ENCODE measurements around the gene S100A8.
"Not testable (repeated sequence)": the region's sequence is repeated elsewhere in the genome, so short reads cannot be mapped to it uniquely, and the experiment has no call there.

The S100A8 gene

DNA sequence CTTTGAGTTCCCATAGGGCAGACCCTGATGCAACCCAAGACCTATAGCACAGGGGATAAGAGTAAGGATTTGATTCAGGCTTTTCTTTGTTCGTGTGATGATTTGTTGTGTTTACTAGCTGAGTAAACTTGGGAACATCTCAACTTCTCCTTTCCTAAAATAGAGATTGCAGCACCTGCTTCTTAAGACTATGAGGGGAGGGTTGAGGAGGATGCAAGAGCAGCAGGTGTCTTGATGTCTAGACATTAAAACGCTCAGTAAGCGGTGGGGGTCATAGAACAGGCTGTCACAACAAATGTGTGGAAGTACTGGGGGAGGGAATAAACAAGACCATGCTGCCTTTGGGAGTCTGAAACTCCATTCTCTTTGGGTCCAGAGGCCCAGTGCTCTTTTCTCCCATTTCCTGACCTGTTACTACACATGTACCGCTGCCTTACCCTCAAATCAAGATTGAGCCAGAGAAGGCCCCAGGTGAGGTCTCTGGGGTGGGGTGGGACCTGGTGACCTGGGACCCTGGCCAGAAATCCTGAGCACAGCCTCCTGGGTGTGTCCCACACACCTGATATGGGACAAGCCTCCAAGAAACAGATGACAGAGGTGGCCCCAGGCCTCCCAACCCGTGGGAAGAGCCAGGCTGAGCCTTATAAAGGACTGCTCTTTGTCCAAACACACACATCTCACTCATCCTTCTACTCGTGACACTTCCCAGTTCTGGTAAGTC lies 25.1 kb upstream of the S100A8 start, which contains the start of gene S100A7A:
Gene S100A7A, plus strand, starts transcription at position 671 of the 721 bp plus-strand sequence. CDS start 1,563 bp downstream, outside the sequence.
- no peak for DNase-seq (ENCODE audit: low spot score)

- DNase-seq (ENCODE audit: low spot score) = not testable (repeated sequence)
These were observed 23.1 kb upstream of the S100A8 start for GRCh38 chr1:153413961-153414360.

- DNase-seq (ENCODE audit: low spot score) = not testable (repeated sequence)
These were observed 16.4 kb upstream of the S100A8 start for GRCh38 chr1:153407274-153407673.

DNA sequence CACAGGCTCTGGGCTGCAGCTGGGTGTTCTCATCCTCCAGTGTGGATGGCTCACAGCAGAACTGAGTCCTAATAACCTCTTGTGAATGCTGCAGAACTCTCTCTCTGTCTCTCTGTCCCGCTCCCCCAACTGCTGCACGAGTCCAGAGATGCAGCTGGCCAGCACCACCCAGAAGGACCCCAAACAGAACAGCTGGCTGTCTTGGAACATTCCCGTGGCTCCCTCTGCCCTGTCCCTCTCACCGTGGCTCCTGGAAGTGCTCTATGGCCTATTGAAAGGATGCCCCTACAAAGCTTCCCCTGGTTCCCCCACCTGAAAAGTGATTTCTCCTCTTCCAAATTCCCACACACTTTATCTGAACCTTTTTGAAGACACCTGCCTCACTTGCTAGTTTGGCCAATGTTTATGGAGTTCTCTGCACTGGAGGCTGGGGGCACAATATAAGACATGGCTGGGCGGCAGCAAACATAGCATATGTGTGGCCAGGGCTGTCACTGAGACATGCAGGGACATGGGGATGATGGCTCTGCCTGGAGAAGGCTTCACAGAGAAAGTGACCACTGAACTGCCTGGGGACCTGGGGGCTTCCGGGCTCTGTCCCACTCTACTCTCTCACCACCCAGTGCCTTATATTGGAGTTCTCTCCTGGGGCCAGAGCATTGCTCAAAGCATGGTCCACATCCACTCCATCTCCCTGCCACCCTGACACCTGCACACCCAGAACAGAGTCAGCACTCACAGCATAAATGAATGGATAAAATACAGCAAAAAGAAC lies 15.1 kb upstream of the S100A8 start:
- DNase-seq (ENCODE audit: low spot score) = not testable (repeated sequence)

DNA sequence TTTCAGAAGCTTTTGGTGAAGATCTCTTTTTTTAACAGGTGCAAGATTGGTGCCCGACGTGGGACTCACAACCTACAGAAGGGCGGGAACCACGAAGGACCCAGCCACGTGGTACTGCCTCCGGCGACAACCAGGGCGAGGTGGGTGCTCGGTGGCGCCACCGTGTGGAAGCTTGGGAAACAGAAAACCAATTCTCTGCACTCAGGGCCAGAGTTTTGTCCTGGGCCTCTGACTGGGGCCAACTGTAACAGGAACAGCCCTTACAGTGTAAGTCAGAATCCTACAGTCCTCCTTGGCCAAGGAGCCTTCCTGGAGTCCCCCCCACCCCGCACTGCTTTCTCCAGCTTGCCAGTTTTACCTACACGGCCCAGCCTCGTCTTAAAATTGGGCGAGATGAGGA lies 13.9 kb upstream of the S100A8 start:
- no peak for DNase-seq (ENCODE audit: low spot score)

- DNase-seq (ENCODE audit: low spot score) = no peak
These were observed 13.3 kb upstream of the S100A8 start for GRCh38 chr1:153404086-153404635.

DNA sequence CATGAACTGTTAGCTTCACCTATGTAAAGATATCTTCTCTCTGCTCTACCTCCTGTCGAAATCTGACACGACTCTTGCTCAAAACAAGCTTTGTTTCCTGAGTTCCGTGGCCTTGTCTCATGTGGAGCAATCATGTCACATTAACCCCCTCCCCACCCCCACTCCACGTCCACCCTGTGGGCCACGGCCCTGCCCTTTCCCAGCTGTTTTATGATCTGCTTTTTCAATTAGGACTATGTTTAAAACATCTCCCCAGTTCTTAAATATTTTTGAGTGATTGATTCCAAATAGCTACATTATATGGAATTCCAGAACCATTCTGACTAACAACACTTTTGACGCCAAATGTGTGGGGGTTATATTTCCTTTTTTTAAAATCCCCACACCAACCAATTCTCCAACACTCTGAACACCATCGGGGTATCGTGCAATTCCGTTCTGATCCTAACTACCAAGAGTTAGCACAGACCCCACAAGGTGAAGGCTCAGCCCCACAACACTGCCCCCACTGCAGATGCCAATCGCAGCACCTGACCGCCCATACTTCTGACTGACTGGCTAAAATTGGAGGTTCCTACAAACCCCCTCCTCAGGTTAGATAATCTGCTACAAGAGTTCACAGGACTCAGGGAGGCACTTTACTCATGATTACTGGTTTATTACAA lies 12.7 kb upstream of the S100A8 start:
- no peak for DNase-seq (ENCODE audit: low spot score)

GRCh38 chr1:153402226-153402625 lies 11.4 kb upstream of the S100A8 start:
- DNase-seq (ENCODE audit: low spot score) = no peak

DNA sequence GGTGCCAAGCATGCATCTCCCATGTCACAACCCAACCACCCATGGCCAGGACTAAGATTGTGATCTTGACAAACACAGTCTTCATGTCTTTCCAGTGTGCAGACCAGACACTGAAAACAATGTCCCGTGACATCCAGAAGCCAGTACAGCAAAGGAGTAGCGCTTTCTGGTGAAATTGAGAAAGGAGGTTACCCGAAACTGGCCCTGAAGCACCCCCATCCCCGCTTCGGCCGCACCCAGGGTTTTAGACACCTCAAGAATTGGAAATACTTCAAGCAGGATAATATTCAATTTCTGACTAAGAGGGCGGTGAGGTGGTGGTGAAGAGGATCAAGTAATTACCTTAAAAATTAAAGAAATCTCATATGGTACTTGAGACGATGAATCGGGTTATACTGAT lies 10.6 kb upstream of the S100A8 start:
- DNase-seq (ENCODE audit: low spot score) = no peak

DNA sequence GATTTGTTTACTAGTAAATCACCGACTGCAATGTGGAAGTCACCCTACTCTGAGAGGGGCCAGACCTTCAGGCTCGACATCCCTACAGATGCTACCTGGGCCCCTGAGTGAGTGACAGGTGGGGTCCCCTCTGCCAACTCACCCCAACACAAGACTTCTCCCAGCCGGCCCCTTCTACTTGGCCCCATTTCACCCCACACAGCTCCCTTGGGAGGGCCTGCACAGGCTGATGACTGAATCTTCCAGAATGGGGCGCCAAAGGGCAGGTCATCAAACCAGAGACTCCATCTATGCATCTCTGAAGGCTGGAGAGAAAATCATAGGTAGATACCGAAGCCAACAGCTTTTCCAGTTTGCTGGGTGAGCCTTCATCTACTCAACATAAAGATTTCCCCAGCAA lies 9.4 kb upstream of the S100A8 start:
- DNase-seq (ENCODE audit: low spot score) = no peak

DNA sequence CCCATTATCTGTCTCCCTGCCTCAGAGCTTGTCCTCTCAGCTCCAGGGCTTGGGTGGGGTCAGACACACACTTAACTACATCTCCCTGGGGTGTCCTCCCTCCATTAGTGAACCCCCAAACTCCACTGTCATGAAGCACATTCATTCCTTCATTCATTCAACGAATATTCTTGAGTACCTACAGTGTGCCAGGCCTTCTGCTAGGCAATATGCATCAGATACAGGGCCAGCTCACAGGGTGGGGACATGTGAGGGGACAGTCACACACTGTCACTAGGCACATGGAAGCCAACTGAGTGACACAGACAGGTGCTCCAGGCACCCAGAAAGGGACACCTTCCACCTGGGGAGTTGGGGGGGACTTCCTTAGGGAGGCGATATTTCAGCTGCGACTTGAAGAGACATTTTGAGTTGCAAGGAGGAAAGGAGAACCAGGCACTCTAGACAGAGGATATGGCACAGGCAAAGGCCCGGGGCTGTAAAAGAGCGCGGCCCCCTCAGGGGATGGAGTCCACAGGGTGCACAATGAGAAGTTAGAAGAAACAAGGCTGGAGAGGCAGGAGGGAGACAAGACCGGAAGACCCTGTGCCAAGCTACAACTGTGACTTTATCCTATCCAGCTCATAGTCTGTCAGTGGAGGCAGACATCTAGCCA lies 8.7 kb upstream of the S100A8 start:
- DNase-seq (ENCODE audit: low spot score) = no peak

DNA sequence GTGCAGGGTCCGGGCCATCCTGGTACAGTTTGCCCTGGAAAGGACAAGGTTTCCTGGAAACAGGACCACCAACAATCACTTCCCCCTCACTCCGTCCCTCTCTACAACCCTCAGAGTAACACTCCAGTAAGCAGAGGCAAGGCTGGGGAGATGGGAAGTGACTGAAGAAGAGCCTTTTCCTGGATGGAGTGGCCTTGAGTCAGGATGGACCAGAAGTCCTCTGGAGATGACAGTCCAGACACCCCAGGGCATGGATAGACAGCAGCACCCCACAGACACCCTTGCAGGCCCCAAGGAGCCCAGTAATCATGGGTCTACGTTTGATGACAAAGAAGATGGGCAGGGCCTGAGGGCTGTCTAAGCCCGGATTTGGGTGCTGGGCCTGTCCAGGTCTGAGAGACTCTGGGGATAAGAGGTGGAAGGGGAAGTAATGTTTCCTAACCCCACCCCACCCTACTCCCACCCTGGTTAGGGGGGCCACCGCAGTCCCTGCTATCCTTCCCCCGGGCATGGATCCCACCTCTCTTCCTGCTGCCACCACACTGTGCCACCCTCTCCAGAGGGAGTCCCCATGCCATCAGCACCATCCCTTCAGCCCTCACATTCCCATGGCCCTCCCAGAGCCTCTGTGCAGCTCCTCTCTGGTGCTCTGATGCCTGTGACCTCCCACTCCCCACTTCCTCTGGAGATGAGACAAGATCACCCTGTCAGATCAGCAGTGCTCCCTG lies 7.2 kb upstream of the S100A8 start:
- no peak for DNase-seq (ENCODE audit: low spot score)

DNA sequence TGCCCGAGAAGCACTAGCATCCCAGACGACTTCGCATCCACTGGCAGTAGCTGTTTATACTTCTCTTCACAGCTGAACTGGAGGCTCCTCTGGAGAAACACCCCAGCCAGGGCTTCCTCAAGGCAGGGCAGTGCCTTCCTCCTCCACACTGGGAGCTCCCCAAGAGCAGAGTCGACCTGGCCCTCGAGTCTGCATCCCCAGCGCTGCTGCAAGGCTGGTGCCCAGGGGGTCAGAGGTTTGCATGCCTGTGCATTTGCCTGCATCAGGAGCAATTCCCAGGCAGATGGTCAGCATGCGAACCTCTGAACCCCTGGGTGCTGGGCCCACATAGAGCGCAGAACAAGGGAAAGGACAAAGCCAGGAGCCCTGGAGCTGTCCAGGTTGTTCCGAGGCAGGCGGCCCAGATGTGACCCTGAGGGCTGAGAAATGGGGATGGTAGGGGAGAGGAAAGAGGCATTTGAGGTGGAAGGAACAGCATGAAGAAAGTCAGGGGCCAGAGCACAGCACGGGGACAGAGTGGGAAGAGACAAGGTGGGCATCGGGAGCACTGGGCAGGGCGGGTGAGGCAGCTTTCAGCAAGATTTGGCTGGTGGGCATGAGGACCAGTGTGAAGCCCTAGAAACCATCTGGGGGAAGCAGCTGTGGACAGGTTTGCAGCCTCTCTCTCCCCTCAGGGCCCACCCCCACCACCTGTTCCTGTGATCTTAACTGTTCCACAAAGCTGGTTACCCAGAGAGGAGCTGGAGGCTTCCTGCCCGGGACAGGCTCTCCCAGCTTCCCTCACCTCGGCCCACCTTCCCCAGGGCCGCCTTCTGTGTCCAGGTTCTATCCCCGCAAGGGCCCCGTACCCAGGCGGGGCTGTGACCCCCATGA lies 6.4 kb upstream of the S100A8 start:
- no peak for DNase-seq (ENCODE audit: low spot score)

GRCh38 chr1:153396461-153396860 lies 5.6 kb upstream of the S100A8 start:
- DNase-seq (ENCODE audit: low spot score) = no peak

GRCh38 chr1:153395776-153396175 lies 4.9 kb upstream of the S100A8 start:
- DNase-seq (ENCODE audit: low spot score) = no peak

DNA sequence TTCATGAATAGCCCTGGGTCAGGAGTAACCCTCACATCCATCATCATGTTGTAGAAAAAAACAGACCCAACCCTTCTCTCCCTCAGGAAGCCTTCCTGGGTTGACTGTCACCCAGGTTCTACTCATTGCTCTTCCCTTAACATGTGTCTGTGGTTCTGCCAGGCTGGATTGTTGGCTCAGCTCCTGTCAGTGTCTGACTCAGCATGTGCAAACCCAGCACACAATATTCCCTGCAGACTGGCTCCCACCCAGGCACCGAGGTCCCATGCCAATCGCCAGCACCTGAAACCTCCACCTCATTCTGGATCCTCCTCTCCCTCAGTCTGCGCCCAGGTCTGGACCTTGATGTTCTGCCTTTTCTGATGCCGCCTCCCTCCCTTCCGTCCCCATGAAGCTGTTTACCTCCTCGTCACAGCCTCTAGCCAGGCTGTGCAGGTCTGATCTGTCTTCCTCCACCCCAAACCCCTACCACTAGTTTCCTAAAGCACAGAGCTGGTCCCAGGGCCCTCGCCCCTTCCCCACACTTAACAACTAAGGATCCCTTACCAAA lies 4.3 kb upstream of the S100A8 start:
- DNase-seq (ENCODE audit: low spot score) = no peak

DNA sequence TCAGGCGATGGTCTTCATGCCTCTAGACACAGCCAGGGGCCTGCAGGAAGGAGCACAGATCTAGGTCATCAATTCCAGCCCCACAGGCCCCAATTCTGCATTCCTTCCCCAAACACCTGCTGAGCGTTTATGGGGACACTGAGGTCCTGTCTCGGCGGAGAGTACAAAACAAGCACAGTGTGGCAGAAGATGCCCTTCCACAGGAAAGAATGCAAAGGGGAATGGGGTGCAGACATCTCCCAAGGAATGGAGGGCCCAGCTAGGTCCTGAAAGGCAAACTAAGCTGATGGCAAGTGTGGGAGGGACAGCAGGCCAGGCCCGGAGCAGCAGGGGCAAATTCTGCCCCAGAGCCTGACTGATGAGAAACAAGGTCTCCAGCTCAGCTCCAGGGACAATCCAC lies 3.5 kb upstream of the S100A8 start:
- no peak for DNase-seq (ENCODE audit: low spot score)

- DNase-seq (ENCODE audit: low spot score) = no peak
These were observed 3.1 kb upstream of the S100A8 start for GRCh38 chr1:153393926-153394325.

GRCh38 chr1:153392822-153393221 lies 1.9 kb upstream of the S100A8 start:
- DNase-seq (ENCODE audit: low spot score) = no peak

DNA sequence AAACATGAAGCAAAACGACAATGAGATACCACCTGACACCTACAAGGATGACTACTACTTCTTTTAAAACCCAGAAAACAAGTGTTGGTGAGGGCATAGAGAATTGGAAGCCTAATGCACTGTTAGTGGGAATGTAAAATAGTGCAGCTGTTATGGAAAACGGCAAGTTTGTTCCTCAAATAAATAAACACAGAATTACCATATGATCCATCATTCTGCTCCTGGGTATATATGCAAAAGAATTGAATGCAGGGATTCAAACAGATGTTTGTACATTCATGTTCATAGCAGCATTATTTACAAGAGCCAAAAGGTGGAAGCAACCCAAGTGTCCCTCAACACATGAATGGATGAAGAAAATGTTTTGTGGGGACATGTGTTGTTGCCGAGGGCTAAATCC lies 1.4 kb upstream of the S100A8 start:
- DNase-seq (ENCODE audit: low spot score) = no peak

Data from AG08395 (cell line).